Skeletal muscle tissue (tissue), 2 donors: ENCODE measurements around the gene TUBA4A. TPM values are rescaled to one million over a fixed set of nuclear protein-coding genes. Genes with fewer than 3 reads are reported as not detected.

ENCODE experiments used
- small RNA-seq: library from RNA; depleted of rRNA; stranded (forward); fragments of <200 nt; gene quantifications from one replicate; pipeline ENCODE3, GENCODE V24; 2014
- total RNA-seq: library from RNA; depleted of rRNA; stranded (reverse); fragments of >200 nt; gene quantifications from one replicate; pipeline ENCODE4 v1.2.3, GENCODE V29; 2014

The TUBA4A gene
- total RNA-seq, 1 donor from 2014 or later, result 30.8 TPM

Small RNA genes within 50 kb of the gene (small RNA-seq; reads per million reads assigned to genes)
- gene MIR153-1, result 0.07 reads per million

Other genes starting within 250 kb of the TUBA4A start
- not detected for gene CFAP65, start 212.4 kb downstream of the TUBA4A start, total RNA-seq
- gene IHH, start 193.0 kb downstream of the TUBA4A start, total RNA-seq, result not detected
- gene NHEJ1, start 93.1 kb downstream of the TUBA4A start, total RNA-seq, result 15.1 TPM
- gene SLC23A3, start 83.9 kb downstream of the TUBA4A start, total RNA-seq, result 0.52 TPM
- gene CNPPD1, start 77.0 kb downstream of the TUBA4A start, total RNA-seq, result 27.1 TPM
- 35.5 TPM for gene RETREG2, start 75.6 kb downstream of the TUBA4A start, total RNA-seq
- gene ZFAND2B, start 47.1 kb downstream of the TUBA4A start, total RNA-seq, result 11.5 TPM
- gene ABCB6, start 35.0 kb downstream of the TUBA4A start, total RNA-seq, result 25.6 TPM
- 16.7 TPM for gene ATG9A, start 24.3 kb downstream of the TUBA4A start, total RNA-seq
- gene ANKZF1, start 24.1 kb downstream of the TUBA4A start, total RNA-seq, result 27.7 TPM
- gene GLB1L, start 8.5 kb downstream of the TUBA4A start, total RNA-seq, result 13.0 TPM
- 6.3 TPM for gene STK16, start 8.4 kb downstream of the TUBA4A start, total RNA-seq
- not detected for gene TUBA4B, start 675 bp downstream of the TUBA4A start, total RNA-seq
- gene DNAJB2, start 25.4 kb upstream of the TUBA4A start, total RNA-seq, result 49.6 TPM
- not detected for gene PTPRN, start 55.5 kb upstream of the TUBA4A start, total RNA-seq
- not detected for gene RESP18, start 78.8 kb upstream of the TUBA4A start, total RNA-seq
- 25.1 TPM for gene DNPEP, start 134.0 kb upstream of the TUBA4A start, total RNA-seq
- 3,588 TPM for gene DES, start 164.5 kb upstream of the TUBA4A start, total RNA-seq
- 95.5 TPM for gene SPEG, start 180.9 kb upstream of the TUBA4A start, total RNA-seq
- 27.7 TPM for gene GMPPA, start 245.0 kb upstream of the TUBA4A start, total RNA-seq